ENCODE data around the gene EXOC3L2. TPM values are rescaled to one million over a fixed set of nuclear protein-coding genes. Genes with fewer than 3 reads are reported as not detected.

Gene EXOC3L2
- total RNA-seq, 4 donors from 2014 or later = 0.42 to 3.6 (median 2.5) TPM

DNA sequence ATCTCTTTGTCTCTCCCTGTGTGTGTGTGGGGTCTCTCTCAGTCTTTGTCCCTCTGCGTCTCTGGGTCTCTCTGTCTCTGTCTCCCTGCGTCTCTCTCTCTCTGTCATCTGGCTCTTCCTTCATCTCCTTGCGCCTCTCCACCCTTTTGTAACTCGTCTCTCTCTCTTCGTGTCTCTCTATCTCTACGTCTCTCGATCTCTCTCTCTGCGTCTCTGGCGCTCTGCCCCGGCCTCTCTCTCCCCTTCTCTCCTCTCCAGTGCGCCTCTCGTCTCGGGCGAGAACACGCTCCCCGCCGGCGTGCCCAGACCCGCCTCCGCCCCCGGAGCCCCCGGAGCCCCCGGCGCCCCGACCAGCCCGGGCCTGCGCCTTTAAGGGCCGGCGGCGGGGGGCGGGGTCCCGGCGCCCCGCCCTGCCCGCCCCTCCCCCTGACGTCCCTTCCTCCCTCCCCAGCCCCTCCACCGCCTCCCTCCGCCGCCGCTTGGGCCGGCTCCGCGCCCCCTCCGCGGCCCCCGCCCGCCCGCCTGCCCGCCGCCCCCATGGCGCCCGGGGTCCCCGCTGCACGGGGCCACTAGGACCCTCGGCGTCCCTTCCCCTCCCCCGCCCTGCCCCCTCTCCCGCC, 5.7 kb upstream of the EXOC3L2 start, which contains the start of gene MARK4:
TSS of gene MARK4 (plus strand) at position 440 of the 620 bp plus-strand sequence. CDS start 318 bp downstream, outside the sequence.
- Histone ChIP-seq H3K4me3 (peak within 1 kb of the TSS; percentile 94 to 99 (median 98)), H3K9me3 (no peaks in the 10 kb centered on the region), H3K27me3 (no peaks in the 10 kb centered on the region), H3K4me1 (peaks cover 31 to 62% (median 54%) of the 10 kb centered on the region in 4 donors), H3K27ac (replicated peaks in 1 of 4) (peak within 1 kb of the TSS; percentile 80 to 86 (median 83)), H3K36me3 (peaks cover 0 to 5% (median 0%) of the 10 kb centered on the region in 4 donors)
- intact Hi-C loops (cut with DNase I) = loop anchor here (5.0 kb wide), 2 partner anchors 86 to 349 kb away; no protein-coding TSS in a partner anchor
- 1% methylated on average over 19 of the region's 58 CpGs for WGBS
- peak in 1 of 2 donors; percentile 54 for TF ChIP-seq POLR2AphosphoS5 (IDR thresholded peaks at IDR 0.05)
- no peak for TF ChIP-seq EP300 (IDR thresholded peaks at IDR 0.05)
- no peak for DNase-seq (ENCODE audit: extremely low spot score)

DNA sequence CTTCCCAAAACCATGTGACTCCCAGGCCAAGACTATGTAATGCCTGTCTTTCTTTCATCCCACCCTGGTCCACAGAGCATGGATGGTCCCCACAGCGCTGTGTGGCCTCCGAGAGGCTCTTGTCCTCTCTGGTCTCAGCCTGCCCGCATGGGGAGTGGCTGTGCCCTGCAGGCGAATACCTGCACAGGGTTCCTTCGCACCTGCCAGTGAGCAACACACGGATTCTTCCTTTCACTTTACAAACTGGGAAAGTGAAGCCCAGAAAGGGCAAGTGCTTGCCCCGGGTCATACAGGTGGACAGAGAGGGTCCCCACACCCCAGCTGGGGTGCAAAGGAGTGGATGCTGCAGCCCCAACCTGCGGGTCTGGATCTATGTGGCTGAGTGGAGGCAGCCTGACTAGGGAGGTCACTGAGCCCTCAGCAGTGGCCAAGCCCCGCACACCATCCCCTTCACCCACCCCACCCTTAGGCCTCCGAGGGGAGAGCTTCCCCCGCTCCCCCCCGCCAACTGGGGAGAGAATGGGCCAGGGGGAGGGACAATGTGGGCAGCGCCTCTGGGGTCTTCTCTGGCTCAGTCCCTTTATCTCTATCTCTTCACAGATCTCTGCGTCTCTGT, 5.1 kb upstream of the EXOC3L2 start:
- Histone ChIP-seq H3K4me3 (peak overlapping the region; percentile 94 to 99 (median 98)), H3K4me1 (peaks cover 35 to 59% (median 53%) of the 10 kb centered on the region in 4 donors), H3K27me3 (peaks cover 0 to 2% (median 0%) of the 10 kb centered on the region in 4 donors), H3K27ac (replicated peaks in 1 of 4) (peak overlapping the region; percentile 80 to 86 (median 83)), H3K9me3 (no peaks in the 10 kb centered on the region), H3K36me3 (peaks cover 0 to 5% (median 0%) of the 10 kb centered on the region in 4 donors)
- intact Hi-C loops (cut with DNase I) = loop anchor here (5.0 kb wide), 2 partner anchors 87 to 348 kb away; no protein-coding TSS in a partner anchor
- no peak for TF ChIP-seq POLR2A (IDR thresholded peaks at IDR 0.05; ENCODE audit: low read depth)
- TF ChIP-seq, protein P1, sequence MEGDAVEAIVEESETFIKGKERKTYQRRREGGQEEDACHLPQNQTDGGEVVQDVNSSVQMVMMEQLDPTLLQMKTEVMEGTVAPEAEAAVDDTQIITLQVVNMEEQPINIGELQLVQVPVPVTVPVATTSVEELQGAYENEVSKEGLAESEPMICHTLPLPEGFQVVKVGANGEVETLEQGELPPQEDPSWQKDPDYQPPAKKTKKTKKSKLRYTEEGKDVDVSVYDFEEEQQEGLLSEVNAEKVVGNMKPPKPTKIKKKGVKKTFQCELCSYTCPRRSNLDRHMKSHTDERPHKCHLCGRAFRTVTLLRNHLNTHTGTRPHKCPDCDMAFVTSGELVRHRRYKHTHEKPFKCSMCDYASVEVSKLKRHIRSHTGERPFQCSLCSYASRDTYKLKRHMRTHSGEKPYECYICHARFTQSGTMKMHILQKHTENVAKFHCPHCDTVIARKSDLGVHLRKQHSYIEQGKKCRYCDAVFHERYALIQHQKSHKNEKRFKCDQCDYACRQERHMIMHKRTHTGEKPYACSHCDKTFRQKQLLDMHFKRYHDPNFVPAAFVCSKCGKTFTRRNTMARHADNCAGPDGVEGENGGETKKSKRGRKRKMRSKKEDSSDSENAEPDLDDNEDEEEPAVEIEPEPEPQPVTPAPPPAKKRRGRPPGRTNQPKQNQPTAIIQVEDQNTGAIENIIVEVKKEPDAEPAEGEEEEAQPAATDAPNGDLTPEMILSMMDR (IDR thresholded peaks at IDR 0.05) = no peak
- no peak for TF ChIP-seq POLR2AphosphoS5 (IDR thresholded peaks at IDR 0.05)
- TF ChIP-seq EP300 (IDR thresholded peaks at IDR 0.05) = no peak
- WGBS = 7% methylated on average over 4 of the region's 14 CpGs
- DNase-seq (ENCODE audit: extremely low spot score) = no peak

DNA sequence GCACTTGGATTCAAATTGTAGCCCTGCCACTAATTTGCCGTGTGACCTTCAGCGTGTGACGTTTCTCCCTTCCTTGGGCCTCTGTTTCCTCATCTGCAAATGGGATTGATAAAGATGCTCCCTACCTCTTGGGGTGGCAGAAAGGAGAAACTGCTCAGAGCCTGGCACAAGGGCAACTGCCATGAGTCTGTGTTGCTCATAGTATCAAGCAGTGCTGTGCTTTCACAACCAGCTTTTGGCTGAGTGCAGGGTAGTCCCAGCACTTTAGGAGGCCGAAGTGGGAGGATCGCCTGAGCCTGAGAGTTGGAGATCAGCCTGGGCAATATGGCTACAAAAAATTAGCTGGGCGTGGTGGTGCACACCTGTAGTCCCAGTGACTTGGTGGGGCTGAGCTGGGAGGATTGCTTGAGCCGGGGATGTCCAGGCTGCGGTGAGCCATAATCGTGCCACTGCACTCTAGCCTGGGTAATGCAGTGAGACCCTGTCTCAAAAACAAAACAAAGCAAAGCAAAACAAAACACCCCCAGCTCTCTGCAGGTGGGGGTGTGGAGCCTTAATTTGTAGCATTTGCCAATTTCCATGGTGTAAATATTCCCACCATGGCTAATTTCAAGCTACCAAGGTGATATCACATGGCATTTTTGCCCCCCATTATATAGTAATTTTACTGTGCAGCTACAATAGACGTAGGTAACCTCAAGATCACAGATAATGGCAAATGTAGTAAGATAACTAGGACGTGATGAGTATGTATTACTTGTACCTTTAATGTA, 4.2 kb upstream of the EXOC3L2 start:
- Histone ChIP-seq H3K27ac (replicated peaks in 1 of 4) (no peak overlapping the region), H3K27me3 (peaks cover 0 to 8% (median 0%) of the 10 kb centered on the region in 4 donors), H3K4me3 (no peak overlapping the region), H3K4me1 (peaks cover 35 to 57% (median 48%) of the 10 kb centered on the region in 4 donors), H3K36me3 (no peaks in the 10 kb centered on the region), H3K9me3 (no peaks in the 10 kb centered on the region)
- WGBS = 65% methylated on average over 11 of the region's 11 CpGs
- intact Hi-C loops (cut with DNase I) = loop anchor here (5.0 kb wide), 2 partner anchors 88 to 347 kb away; no protein-coding TSS in a partner anchor
- DNase-seq (ENCODE audit: extremely low spot score) = no peak
- TF ChIP-seq, protein P1 (IDR thresholded peaks at IDR 0.05) = no peak
- TF ChIP-seq POLR2AphosphoS5 (IDR thresholded peaks at IDR 0.05) (no peak), POLR2A (IDR thresholded peaks at IDR 0.05; ENCODE audit: low read depth) (no peak), EP300 (IDR thresholded peaks at IDR 0.05) (no peak)

DNA sequence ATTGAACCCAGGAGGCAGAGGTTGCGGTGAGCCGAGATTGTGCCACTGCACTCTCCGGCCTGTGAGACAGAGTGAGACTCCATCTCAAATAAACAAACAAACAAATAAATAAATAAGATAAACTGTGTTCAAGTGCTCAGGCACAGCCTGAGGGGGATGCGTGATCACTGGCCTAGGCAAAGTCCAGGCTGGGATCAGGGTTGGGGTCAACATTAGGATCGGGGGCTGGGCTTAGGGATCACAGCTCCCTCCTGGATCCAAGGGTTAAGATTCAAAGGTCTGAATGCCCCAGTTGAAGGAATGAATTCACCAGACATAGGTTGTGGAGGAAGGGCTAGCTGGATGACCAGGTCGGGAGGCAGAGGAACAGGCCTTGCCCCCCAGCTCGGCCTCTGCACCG, 1.9 kb upstream of the EXOC3L2 start:
- H3K4me1 ChIP-seq = peaks cover 19 to 34% (median 25%) of the 10 kb centered on the region in 4 donors
- no peaks in the 10 kb centered on the region for H3K9me3 ChIP-seq
- peaks cover 0 to 8% (median 0%) of the 10 kb centered on the region in 4 donors for H3K27me3 ChIP-seq
- H3K4me3 ChIP-seq = no peak overlapping the region
- intact Hi-C loops (cut with DNase I) = no loop called here
- DNase-seq (ENCODE audit: extremely low spot score) = no peak
- H3K27ac ChIP-seq (replicated peaks in 1 of 4) = no peak overlapping the region
- 95% methylated on average over 8 of the region's 8 CpGs for WGBS
- TF ChIP-seq POLR2AphosphoS5 (IDR thresholded peaks at IDR 0.05) = no peak
- TF ChIP-seq POLR2A (IDR thresholded peaks at IDR 0.05; ENCODE audit: low read depth) = no peak
- no peak for TF ChIP-seq EP300 (IDR thresholded peaks at IDR 0.05)
- TF ChIP-seq, protein P1 (IDR thresholded peaks at IDR 0.05) = no peak
- H3K36me3 ChIP-seq = no peaks in the 10 kb centered on the region
